ENCODE measurements around the gene ADAMTS4.

DNA sequence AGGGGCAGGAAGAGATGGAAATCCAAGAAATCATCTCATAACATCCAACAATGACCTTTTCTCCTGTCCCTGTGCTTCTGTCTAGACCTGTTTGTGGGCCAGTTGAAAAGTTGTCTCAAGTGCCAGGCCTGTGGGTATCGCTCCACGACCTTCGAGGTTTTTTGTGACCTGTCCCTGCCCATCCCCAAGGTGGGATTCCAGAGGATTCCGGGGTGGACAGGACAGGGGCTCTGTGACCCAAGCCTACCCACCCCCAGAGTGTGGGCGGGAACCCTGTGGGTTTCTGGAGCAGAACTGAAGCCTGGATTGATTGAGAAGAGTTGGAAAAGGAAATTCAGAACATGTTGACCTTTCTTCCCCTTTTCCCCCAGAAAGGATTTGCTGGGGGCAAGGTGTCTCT lies 35.1 kb downstream of the ADAMTS4 start:
- no peak for TF ChIP-seq EZH2phosphoT487 (IDR thresholded peaks at IDR 0.05; ENCODE audit: borderline replicate concordance, low read length)
- TF ChIP-seq, protein P1, sequence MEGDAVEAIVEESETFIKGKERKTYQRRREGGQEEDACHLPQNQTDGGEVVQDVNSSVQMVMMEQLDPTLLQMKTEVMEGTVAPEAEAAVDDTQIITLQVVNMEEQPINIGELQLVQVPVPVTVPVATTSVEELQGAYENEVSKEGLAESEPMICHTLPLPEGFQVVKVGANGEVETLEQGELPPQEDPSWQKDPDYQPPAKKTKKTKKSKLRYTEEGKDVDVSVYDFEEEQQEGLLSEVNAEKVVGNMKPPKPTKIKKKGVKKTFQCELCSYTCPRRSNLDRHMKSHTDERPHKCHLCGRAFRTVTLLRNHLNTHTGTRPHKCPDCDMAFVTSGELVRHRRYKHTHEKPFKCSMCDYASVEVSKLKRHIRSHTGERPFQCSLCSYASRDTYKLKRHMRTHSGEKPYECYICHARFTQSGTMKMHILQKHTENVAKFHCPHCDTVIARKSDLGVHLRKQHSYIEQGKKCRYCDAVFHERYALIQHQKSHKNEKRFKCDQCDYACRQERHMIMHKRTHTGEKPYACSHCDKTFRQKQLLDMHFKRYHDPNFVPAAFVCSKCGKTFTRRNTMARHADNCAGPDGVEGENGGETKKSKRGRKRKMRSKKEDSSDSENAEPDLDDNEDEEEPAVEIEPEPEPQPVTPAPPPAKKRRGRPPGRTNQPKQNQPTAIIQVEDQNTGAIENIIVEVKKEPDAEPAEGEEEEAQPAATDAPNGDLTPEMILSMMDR (IDR thresholded peaks at IDR 0.05; ENCODE audit: low read depth, low read length, poor library complexity, severe bottlenecking): no peak

All from DOHH2 (cell line).